Islet precursor cell (in vitro differentiated cells): ENCODE measurements around the gene ZNF532.

Source experiments
- DNase-seq: peaks from one replicate; pipeline ENCODE4 v3.0.0-alpha.2; 2018

The ZNF532 gene

DNA sequence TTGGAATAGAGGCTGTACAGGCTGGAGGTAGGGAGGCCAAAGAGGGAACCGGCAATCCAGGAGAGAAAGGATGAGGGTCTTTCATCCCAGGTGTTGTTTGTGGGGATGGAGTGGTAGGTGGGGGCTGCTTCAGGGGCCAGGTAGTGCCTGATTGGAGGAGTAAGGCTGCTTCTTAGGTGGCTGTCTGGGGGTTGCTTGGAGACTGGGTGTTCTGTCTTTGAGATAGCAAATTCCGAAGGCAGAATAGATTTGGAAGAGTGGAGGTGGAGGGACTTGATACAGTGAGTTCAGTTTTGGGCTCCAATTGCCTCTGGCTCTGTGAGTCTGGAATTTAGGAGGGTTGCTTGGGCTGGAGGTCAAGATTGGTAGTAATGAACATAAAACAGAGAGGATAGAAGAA lies 5.9 kb downstream of the ZNF532 start:
- no peak for DNase-seq

DNA sequence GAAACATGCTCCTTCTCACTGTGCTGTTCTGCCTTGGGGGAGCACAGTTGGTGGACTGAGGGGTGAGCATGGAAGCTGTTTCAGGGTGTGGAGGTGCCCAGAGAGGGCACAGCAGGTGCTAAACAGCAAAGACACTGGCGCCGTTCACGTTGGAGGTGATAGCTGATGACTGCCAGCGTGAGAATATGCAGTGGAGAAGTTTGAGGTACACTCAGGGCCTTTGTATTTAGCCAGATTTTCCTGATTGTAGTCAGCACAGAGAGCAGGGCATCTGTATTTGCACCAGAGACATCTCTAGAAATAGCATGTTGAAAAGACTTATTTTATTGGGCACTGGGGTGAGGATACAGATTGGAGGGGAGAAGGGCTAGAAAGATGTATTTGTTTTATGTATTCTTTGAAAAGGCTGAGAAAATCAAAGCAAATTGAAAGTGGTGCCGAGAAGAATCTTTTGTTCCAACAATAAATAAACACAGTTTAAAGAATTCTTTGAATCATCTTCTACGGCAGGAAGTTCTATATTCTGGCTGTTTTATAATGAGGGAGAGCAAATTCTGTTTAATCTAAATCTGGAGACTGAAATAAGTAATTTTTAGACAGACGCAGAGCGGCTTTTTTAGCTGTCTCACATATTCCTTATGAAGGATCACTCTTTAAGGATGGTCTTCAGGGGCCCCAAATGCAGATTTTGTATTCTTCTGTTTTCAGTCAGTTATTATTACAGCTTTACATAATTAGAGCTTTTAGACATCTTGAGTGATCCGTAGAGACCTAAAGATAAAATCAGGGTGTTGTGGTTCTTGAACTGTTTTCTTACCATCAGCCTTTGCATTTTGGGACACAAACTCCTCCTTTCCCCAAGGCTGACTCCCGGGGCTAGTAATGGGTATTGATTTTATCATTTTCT lies 7.1 kb downstream of the ZNF532 start:
- no peak for DNase-seq

DNA sequence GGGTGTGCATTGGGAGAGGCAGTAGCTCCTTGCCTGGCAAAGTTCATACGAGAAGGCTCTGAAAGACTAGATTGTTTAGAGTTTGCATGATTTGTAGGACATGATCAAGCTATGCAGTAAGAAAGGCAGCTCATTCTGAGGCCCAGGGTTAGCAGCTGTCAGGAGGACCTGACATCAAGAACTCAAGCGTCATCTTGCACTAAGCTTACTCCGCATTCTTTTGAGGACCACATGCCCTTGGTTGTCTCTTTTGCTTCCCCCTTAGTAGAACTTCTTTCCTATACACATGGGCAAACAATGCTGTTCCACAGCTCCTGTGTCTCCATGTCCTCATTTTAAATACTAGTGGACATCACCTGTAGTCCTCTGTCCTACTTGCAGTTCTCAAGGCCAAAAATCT lies 14.0 kb downstream of the ZNF532 start:
- DNase-seq: no peak

DNA sequence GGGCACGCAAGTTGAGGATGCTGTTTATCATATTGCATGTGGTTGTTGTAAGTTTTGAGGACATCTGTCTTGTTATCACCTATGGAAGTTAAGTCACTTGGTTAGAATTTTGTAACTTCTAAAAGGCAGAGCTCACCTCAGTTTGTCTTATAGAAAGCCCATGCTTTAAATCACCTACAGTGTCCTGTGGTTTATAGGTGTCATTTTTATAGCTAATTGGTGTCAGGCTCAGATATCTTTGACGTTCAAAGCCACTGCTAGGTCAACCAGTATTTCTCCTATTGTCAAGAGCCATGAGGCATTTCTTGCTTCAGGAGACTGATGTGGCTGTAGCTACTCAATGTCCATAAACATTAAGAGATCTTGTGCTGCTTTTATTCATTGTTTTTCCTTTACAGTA lies 16.8 kb downstream of the ZNF532 start:
- DNase-seq: no peak

DNA sequence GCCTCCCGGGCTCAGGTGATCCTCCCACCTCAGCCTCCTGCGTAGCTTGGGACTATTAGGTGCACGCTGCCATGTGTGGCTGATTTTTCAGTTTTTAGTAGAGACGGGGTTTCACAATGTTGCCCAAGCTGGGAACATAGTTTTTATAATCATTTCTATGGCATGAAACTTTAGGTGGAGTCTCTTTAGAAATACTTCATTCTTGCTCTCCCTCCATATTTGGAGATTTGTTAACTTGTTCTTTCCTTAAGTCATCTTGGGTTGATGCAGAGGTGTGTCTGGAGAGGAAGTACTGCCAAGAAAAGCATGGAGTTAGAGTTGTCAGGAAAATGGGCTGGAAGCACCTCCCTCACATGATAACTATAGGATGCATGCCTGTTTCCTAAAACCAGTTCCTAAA lies 17.4 kb downstream of the ZNF532 start:
- DNase-seq: no peak

DNA sequence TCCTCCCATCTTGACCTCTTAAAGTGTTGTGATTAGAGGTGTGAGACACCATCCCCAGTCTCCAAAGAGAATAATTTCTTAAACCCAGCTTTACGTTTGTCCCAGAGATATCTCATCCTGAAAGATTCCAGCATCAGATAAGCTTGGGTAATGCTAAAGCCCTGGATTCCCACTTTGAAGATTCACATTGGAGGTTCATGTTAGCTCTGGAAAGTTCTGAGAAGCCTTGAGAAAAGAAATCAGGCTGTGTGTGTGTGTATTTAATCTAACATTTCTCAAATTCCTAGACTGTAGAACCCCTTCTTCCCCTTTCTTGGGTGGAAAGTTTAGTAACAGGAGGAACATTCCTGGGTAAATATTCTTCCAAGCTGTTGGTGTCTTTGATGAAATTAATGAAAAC lies 18.0 kb downstream of the ZNF532 start:
- no peak for DNase-seq

DNA sequence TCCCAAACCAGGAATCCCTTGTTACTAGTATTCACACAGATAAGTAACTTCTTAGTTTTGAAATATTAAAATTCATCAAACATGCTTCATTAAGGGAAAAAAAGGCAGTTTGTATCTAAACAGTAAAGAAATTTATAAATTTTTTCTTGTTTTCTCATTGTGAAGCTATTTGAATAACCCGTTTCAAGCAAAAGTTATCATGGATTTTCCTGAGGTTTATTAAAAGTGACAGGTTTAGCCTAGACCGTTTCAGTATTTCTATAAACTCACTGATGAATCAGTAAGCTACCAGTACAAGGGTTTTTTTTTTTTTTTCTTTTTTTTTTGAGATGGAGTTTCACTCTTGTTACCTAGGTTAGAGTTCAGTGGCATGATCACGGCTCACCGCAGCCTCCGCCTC lies 20.0 kb downstream of the ZNF532 start:
- no peak for DNase-seq

DNA sequence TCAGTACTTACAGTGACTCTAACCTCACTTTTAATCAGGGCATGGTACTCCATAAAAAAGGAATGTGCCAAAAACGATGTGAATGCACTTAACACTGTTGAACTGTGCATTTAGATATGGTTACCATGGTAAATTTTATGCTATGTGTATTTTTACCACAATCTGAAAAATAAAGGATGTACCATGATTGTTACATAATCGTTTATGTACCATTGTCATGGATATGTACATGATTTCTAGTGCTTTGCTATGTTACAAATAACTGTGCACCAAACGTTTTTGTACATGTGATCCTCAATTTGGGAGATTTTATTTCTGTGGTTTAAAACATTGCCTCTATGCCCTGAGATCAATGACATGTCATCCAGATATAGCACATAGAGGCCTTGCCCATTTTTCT lies 21.8 kb downstream of the ZNF532 start:
- DNase-seq: no peak

DNA sequence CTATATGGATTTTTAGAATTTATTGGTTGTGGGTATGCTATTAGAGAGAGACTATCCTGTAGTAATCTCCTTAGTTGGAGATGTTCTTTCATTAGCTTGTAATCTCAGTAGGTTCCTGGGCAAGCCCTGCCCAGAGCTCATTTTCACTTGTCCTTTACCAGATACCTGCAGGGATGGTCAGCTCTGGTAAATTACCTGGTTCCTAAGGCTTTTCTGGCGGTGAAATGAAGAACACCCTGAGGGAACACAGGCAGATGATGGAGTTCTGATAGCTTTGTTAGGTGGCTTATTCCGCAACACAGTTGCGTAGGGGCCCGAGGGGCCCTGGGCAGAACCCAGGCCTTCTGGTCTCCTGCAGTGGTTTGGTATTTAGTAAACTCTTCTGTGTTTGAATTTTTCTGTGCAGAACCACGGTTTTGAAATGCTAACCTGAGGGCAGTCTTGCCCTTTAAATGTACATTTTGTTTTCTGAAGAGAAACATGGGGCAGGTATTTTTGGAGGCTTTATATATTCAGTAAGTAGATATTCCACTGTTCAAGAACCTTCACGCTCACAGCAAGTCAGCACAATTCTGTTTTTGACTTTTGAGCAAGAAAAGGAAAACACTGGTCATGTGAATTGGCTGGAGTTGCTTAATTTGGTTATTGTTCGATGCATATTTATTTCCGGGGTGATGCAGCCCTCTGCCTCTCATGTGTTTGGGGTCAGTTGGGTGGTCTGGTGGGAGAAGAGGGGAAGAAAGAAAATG lies 22.4 kb downstream of the ZNF532 start:
- peak; percentile 82 for DNase-seq

DNA sequence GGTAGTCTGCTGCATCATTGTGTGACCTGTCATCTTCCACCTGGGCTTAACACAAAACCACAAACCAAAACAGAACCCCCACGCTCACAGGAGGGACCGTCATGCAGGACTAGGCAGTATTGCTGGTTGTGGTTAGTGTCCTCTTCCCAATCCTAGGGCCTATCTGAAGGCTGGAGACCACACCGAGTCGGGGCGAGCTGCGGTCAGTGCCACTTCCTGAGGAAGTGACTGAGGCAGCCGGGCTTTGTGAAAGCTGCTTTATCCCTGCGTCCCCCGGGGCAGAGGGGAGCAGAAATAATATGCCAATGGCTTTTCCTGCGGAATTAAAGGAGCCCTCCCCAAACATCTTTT lies 22.9 kb downstream of the ZNF532 start:
- peak; percentile 81 for DNase-seq

DNA sequence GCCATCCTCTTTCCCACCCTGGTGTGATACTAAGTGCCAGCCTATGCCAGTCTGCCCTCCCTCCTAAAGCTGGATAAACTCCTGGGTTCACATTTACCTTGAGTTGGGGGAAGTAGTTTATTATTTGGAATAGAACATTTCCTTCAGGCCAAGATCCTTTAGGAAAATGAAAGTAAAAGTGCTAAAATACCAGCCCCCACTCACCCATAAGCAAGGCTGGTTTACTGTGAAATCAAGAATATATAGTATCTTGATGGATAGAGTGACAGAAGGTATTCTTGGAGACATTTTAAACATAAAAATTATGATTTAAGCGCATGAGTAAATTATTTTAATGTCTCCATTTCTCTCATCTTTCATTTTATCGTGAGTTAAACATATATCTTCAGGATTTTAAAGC lies 27.1 kb downstream of the ZNF532 start:
- DNase-seq: no peak

DNA sequence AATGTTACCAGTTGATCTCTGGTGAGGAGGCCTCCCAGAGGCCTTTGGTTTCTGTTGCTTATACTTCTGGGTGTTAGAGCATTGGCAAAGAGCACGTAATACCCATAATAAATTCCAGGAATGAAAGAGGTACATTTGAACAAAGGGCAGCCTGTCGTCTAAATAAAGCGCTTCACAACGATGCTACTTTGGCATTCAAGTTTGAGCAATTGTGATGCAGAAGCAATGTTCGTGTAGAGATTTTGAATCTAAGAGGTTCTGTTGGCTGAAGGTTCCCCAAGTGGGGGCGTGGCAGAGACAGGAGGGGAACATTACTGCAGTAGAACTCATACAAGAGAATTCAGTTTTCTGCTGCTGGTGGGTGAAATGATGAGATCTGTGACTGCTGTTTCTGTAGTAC lies 27.8 kb downstream of the ZNF532 start:
- no peak for DNase-seq

DNA sequence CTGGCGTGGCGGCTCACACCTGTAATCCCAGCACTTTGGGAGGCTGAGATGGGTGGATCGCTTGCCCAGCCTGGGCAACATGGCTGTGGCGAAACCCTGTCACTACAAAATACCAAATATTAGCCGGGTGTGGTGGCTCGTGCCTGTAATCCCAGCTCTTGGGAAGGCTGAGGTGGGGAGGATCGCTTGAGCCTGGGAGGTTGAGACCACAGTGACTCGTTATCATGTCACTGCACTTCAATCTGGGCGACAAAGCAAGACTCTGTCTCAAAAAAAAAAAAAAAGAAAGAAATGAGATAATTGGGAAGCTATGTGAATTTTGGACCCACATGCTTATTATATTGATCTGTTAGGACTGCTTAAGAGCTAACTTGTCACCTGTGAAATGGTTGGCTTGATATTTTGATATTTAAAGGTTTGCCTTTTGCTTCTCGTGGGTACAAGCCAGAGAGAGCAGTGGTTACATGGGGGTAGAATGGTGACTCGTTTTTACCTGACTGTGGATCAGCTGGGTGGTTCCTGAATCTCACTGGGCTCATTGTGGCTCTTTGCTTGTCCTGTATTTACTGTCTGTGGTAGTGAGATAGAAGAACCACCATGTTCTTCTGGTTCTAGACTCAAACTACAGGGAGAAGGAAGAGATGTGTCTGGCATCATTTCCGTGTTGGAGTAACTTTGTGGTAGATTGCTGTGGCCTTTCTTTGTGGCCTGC lies 28.9 kb downstream of the ZNF532 start:
- peak; percentile 72 for DNase-seq

DNA sequence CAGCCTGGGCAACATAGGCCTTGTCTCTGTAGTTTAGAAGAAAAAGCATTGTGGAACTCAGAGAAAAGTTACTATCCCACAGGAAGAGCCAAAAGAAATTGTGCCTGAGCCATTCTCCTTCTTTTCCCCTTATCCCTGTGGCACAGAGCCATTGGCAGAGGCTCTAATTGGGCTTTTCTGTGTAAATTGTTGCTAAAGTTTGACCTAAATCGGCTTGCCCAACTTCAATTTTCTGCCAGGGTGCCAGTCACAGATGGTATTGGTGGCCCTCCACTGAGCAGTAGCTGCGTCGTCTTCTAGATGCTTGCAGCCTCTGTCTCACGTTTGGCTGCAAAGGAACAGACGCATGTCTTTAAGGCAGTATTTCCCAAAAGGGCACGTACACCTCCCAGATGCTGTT lies 30.3 kb downstream of the ZNF532 start:
- DNase-seq: no peak

DNA sequence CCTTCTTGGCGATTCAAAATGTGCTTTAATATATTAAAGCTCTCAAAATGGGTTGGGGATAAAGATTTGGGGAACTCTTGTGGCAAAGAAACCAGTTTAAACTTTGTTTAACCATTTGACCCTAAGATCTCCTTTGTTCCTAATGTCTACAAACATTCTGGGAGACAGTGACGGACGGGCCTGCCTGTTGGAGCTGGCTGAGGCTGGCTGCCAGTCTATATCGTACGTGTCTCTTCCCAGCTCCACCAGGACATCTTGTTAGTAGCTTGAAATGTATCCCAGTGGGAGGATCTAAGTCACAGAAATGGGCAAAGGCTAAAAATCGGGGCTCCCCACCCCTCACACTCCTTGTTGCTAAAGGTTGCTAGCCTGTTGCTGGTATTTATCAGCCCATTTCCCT lies 30.7 kb downstream of the ZNF532 start:
- DNase-seq: no peak

DNA sequence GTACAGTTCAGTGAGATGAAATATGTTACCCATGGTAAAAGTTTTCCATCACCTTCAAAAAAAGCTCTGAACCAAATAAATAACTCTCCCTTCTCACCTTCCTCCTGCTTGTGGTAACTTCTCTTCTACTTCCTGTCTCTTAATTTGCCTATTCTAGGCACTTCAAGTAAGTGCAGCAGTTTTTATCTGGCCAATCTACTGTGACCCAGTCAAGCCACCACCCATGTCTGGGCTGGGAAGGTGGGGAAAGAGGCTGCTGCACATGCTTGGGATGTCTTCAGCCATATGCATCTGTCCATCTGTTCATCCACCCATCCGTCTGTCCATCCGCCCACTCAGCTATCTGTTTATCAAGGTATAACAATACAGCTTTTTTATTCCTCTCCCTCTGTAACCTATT lies 31.6 kb downstream of the ZNF532 start:
- DNase-seq: peak; percentile 93

DNA sequence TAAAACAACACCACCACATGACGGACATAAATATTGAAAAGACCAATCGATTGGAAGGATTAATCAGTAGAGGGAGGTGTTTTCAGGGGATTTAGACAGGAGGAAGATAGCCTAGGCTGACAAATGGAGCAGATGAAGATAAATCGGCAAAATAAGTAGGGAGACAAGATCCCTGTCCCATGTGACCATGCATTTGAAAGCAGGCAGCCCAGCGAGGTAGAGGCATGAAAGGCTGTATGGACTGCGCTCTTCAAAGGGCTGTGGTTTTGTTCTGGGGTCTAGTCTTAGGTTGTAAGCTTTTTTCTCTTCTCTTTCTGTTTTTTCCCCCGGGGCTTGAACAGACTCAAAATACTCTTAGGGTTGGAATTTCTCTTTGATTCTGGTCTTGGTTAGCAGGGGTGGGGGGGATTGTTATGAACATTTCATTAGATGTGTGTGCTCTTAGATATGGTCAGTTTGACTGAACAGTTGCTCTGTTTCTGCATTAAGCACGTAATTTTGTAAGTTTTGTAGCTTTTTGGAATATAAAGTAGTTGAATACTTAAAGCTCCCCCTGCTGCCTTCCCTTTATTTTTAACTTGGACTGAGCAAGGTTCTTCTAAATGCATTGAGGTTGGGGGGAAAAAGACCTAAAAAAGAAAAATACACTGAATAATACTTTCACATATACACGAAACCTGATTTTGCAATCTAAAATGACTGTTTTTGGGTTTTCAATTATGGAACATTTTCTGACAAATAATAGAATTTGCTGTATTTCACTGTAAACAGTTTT lies 32.2 kb downstream of the ZNF532 start:
- peak; percentile 94 for DNase-seq

DNA sequence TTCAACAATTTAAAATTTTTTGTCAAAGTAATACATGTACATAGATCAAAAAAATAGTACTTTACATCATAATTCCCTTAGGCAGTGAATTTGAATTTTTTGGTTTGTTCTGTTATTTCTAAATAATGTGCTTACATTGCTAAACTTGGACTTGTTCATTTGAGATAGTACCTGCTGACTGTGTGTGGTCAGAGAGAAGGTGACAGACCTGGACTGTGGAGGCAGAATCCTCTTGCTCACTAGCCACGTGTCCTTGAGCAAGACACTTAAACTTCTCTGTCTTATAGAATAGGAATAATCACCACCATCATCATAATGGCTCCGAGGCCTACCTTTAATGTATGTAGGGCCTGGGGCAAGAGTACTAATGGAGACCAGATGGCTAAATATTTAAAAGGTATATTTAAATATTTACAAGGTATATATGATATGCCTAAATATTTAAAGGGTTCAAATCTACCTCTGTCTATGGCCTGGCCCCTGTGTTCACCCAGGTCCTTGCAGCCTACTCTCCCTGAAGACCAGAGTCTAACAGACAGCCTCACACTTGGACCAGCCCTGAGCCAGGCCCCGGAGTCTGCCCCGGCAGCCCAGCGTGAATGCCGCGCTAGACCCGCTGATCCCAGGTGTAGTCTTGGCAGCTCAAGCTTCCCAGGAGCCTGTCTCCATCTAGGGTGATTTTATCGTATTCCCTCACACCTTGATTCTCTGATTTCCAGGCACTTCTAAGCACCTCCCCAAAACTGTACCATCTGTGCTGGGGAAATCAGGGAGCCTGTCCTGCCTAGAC lies 33.5 kb downstream of the ZNF532 start:
- no peak for DNase-seq

DNA sequence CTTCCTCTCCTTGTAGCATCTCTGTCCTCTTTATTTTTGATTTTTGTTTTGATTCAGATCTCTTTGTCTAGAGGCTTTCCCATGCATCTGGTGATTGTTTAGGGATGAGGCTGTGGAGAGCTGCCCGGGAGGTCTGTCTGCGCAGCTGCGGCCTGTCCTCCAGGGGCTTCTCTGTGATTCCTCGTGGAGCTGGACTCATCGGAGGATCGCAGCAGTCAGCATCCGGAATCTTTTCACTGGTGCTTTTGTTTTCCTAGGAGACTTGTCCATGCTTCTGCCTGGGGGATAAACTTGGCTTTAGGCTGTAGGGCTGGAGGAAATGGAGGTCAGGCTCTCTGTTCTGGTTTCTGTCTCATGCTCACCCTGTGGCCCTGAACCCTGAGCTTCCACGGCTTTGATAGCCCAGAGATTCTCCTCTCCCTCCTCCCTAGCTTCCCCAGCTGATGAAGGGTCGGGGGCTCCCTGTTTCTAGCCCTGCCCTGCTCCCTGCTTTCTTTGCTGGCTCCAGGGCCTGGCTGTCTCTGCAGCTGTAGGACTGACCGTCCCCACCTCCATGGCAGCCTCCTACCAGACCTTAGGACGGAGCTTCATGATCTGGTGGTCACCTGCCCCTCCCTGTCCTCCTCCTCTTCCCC lies 35.5 kb downstream of the ZNF532 start:
- DNase-seq: no peak

DNA sequence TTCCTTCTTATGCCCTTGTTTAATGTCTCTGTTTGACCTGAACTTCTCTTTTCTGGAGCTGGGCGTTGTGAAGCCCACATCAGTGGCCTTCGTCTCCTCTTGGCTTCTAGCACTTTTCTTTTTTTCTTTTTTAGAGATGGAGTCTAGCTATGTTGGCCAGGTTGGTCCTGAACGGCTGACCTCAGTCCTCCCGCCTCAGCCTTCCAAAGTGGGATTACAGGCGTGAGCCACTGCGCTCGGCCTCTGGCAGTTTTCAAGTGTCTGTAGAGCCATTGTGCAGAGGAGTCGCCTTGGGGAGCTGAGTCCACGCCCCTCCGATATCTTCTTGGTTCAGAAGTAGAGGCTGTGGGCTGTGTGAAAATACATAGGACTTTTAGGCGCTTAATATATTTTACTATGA lies 36.5 kb downstream of the ZNF532 start:
- DNase-seq: no peak

DNA sequence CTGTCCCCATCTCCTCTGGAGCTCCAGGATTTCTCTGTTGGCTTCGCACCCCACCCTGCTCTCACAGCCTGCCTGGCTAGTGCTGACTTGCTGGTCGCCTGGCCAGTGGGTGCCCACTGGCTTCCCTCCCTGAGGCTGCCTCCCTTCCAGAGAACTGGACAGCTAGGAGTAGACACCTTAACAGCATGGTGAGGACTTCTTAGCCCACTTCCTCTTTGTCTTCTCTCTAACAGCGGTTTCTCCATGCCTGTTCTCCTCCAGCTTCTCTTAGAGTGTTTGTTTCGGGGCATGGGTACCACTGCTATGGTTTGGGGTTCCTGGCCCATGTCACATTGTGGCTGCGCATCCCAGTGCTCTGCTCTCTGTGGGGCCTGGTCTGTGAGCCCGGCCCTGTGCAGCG lies 37.1 kb downstream of the ZNF532 start:
- no peak for DNase-seq

DNA sequence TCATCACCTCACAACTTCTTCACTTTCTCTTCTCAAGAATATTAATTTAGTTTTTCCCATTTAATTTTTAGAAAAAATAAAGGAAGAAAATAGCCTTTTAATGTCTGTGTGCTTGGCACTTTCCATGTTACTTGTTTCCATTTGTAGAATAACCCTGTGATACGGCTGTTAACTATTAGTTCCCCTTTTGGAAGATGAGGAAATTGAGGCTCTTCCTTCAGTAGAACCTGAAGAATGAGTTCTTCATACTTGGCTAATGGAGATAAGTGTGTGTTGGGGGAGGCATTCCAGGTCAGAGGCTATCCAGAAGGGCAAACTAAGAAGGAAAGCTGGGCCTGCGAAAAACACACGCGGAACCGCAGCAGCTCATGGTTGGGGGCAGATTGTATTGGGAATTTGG lies 38.3 kb downstream of the ZNF532 start:
- DNase-seq: no peak
